ENCODE data around the gene LRRC17. TPM values are rescaled to one million over a fixed set of nuclear protein-coding genes. Genes with fewer than 3 reads are reported as not detected.

The LRRC17 gene
- not detected in 2 replicates for total RNA-seq (2014; rRNA removed; shearing (Covaris generic))
- not detected in 2 replicates for total RNA-seq (2022)
- Bru-seq, nascent RNA = percentile 9 among the genes with signal in this experiment
- percentile 11 among the genes with signal in this experiment for BruChase-seq, experiment 1, labeled RNA remaining after a 6-hour chase
- percentile 9 among the genes with signal in this experiment for BruChase-seq, experiment 2, labeled RNA remaining after a 2-hour chase
- long read RNA-seq = 0 reads

DNA sequence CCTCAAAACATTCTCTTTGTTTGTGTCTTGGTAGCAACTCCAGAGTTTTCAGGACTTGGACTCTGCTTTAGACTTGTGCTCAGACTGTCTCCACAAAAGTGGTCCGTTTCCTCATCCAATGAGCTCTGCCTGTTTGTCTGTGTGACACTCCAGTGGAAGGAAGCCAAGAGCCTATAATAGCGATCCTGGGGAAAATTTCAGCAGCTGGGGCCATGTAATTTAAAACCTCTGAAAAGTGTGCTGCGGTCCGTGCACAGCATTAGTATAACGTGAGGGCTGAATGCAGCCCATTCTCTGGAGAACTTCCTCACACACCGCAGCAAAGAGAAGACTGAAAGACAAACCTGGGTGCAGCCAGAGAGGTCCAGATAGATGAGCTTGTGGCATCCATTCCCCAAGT, at the start of gene LRRC17:
TSS of gene LRRC17 (plus strand) at position 259 of the 400 bp plus-strand sequence. CDS start 20,914 bp downstream, outside the sequence.
- TF ChIP-seq, protein P1, sequence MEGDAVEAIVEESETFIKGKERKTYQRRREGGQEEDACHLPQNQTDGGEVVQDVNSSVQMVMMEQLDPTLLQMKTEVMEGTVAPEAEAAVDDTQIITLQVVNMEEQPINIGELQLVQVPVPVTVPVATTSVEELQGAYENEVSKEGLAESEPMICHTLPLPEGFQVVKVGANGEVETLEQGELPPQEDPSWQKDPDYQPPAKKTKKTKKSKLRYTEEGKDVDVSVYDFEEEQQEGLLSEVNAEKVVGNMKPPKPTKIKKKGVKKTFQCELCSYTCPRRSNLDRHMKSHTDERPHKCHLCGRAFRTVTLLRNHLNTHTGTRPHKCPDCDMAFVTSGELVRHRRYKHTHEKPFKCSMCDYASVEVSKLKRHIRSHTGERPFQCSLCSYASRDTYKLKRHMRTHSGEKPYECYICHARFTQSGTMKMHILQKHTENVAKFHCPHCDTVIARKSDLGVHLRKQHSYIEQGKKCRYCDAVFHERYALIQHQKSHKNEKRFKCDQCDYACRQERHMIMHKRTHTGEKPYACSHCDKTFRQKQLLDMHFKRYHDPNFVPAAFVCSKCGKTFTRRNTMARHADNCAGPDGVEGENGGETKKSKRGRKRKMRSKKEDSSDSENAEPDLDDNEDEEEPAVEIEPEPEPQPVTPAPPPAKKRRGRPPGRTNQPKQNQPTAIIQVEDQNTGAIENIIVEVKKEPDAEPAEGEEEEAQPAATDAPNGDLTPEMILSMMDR (conservative IDR thresholded peaks at IDR 0.05; ENCODE audit: low read length) = no peak
- TF ChIP-seq EZH2phosphoT487 (IDR thresholded peaks at IDR 0.05; ENCODE audit: borderline replicate concordance, low read depth, low read length) = no peak
- Histone ChIP-seq H3K27ac (ENCODE audit: low read depth, low read length, poor library complexity, severe bottlenecking) (no peak within 1 kb of the TSS), H3K9me2 (ENCODE audit: insufficient read depth, low read length) (no peaks in the 10 kb centered on the region), H3K36me3 (ENCODE audit: insufficient read depth, low read length) (no peaks in the 10 kb centered on the region), H2AFZ (ENCODE audit: low read length) (no peak within 1 kb of the TSS), H3K79me2 (ENCODE audit: insufficient read depth, low read depth, low read length) (no peaks in the 10 kb centered on the region), H4K20me1 (ENCODE audit: insufficient read depth, low read length) (no peaks in the 10 kb centered on the region), H3K9me3 (ENCODE audit: low read length) (no peaks in the 10 kb centered on the region), H3K4me2 (ENCODE audit: low read length) (no peak within 1 kb of the TSS), H3K4me1 (ENCODE audit: insufficient read depth, low read length, poor library complexity, severe bottlenecking) (no peaks in the 10 kb centered on the region), H3K4me3 (ENCODE audit: low read depth, low read length, poor library complexity, severe bottlenecking) (no peak within 1 kb of the TSS)
- ChIA-PET POLR2A (no interaction called here), CTCF (ENCODE audit: unreplicated experiment) (no interaction called here)
- no TSS peak for BruUV-seq (replicated peaks)
- no peak for DNase-seq (ENCODE audit: low spot score)
- intact Hi-C loops (cut with micrococcal nuclease; ENCODE audit: unreplicated experiment) = no loop called here

GRCh38 chr7:102864958-102865357, 47.8 kb upstream of the LRRC17 start:
- CTCF ChIA-PET (ENCODE audit: unreplicated experiment) = no interaction called here

More at GRCh38 chr7:102864958-102865357, 47.8 kb upstream of the LRRC17 start:
- POLR2A ChIA-PET = no interaction called here
- Histone ChIP-seq H3K36me3 (ENCODE audit: insufficient read depth, low read length) (no peaks in the 10 kb centered on the region), H2AFZ (ENCODE audit: low read length) (no peak overlapping the region), H3K9me3 (ENCODE audit: low read length) (no peaks in the 10 kb centered on the region), H3K4me1 (ENCODE audit: insufficient read depth, low read length, poor library complexity, severe bottlenecking) (no peaks in the 10 kb centered on the region), H3K4me2 (ENCODE audit: low read length) (no peak overlapping the region), H4K20me1 (ENCODE audit: insufficient read depth, low read length) (no peaks in the 10 kb centered on the region), H3K79me2 (ENCODE audit: insufficient read depth, low read depth, low read length) (no peaks in the 10 kb centered on the region), H3K9me2 (ENCODE audit: insufficient read depth, low read length) (no peaks in the 10 kb centered on the region), H3K27ac (ENCODE audit: low read depth, low read length, poor library complexity, severe bottlenecking) (no peak overlapping the region), H3K4me3 (ENCODE audit: low read depth, low read length, poor library complexity, severe bottlenecking) (no peak overlapping the region)
- no peak for DNase-seq (ENCODE audit: low spot score)
- no TSS peak for BruUV-seq (replicated peaks)
- TF ChIP-seq EZH2phosphoT487 (IDR thresholded peaks at IDR 0.05; ENCODE audit: borderline replicate concordance, low read depth, low read length) = no peak
- TF ChIP-seq, protein P1 (conservative IDR thresholded peaks at IDR 0.05; ENCODE audit: low read length) = no peak
- intact Hi-C loops (cut with micrococcal nuclease; ENCODE audit: unreplicated experiment) = no loop called here

All from OCI-LY7 (cell line).